Measurements from ENCODE around the gene RAD50. TPM values are rescaled to one million over a fixed set of nuclear protein-coding genes. Genes with fewer than 3 reads are reported as not detected.

RAD50 gene
- total RNA-seq, 2 experiments from 2014 or later: 30.4 to 34.5 TPM

DNA sequence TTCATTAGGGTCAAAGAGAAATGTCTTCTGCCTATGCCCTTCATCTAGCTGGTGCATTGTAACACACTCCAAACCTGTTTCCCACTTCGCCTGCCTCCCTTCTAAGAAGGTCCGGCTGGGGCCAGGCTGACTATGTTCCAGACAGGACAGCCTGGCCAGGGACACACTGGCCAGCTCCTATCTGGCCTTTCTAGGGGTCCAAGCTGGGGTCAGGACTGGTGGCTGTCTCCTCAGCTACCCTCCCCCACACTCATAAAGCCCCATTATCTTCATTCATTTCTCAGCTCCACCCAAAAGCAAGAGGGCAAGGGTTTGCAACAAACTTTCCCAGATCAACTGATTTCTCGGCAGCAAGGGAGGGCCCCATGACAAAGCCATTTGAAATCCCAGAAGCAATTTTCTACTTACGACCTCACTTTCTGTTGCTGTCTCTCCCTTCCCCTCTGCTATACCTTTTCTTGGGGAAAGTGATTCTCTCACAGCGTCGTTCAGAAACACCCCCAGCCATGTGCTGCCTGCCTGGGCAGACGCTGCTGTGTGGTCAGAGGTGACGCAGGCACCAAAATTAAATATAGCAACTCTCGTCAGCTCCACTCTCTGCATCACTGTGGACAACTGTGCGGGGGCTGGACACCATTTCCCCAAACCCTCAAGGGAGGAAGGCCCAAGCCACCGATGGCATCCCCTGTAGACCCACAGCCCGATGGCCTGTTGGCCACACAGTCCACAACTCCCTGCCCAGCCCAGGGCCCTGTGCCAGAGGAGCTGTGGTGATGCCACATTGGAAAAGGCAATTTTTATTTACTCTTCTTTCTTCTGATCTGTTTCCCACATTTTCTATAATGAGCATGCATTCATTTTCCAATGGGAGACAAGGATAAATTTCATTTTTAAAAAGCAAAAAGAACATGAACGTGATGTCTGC lies 107.3 kb downstream of the RAD50 start:
- ChIA-PET POLR2A (interaction anchor here (1.0 to 1.3 kb wide), 2 partner anchors 31 to 173 kb away, joined by 4 to 6 read pairs; partner anchors contain the start of gene IRF1), CTCF (interaction anchor here (1.2 to 1.6 kb wide), 3 partner anchors 83 to 156 kb away, joined by 3 to 7 read pairs (median 3); no protein-coding TSS in a partner anchor)
- Mint-ChIP-seq H3K4me1 (ENCODE audit: low read depth) (peaks cover 49% of the 10 kb centered on the region), H3K4me3 (no peak overlapping the region), H3K9me3 (ENCODE audit: insufficient read depth) (no peaks in the 10 kb centered on the region), H3K36me3 (ENCODE audit: low read depth) (no peaks in the 10 kb centered on the region), H3K27me3 (ENCODE audit: low read depth) (no peaks in the 10 kb centered on the region), H3K27ac (peak overlapping the region; percentile 84)
- ATAC-seq (no peak), DNase-seq (no peak)

DNA sequence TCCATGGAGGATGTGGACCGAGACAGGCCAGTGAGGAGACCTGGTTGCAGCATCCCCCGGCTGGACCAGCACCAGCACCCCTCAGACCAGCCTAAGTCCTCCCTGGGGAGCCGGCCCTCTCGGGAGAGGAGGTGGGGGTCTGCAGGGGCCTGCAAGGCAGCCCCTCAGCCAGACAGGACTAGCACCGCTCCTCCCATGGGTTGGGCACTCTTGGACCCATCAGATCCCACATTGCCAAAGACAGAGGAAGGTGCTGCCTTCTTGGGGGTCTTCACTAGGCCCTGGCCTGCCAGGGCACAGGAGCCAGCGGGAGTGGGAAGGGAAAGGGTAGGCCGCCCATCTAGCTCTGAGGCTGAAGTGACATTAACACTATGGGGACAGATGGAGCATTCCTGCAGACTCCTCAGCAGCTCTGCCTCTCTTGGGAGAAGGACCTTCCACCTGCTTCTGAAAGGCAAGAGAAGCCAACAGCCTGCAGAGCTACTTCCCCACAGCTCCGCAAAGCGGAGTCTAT lies 108.0 kb downstream of the RAD50 start:
- ATAC-seq: no peak
- no peak overlapping the region for H3K4me3 Mint-ChIP-seq
- no peak overlapping the region for H3K27ac Mint-ChIP-seq
- no peak for DNase-seq
- peaks cover 49% of the 10 kb centered on the region for H3K4me1 Mint-ChIP-seq (ENCODE audit: low read depth)
- H3K9me3 Mint-ChIP-seq (ENCODE audit: insufficient read depth): no peaks in the 10 kb centered on the region
- H3K27me3 Mint-ChIP-seq (ENCODE audit: low read depth): no peaks in the 10 kb centered on the region
- H3K36me3 Mint-ChIP-seq (ENCODE audit: low read depth): no peaks in the 10 kb centered on the region
- ChIA-PET POLR2A (no interaction called here), CTCF (interaction anchor here (1.2 to 1.6 kb wide), 3 partner anchors 82 to 155 kb away, joined by 3 to 7 read pairs (median 3); no protein-coding TSS in a partner anchor)

DNA sequence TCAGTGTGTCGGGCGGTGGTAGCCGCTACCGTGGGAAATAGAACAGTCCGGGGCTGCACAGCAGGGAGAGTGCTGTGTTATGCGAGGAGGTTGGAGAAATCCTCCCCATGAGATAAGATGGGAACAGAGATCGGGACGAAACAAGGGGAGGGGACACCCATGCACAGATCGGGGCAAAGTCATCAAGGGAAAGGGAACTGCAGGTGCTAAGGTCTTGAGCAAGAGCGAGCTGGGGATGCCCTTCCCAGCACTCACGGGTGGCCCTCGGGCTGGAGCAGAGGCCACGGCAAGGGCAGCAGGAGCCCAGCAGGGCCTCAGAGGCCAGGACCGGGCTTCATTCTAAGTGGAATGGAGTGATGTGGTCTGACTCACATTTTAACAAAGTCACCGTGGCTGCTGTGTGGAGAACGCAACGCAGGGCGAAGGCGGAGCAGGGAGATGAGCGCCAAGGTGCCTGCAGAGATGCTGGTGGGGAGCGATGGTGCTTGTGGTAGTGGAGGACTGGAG lies 108.8 kb downstream of the RAD50 start:
- ChIA-PET CTCF (no interaction called here), POLR2A (no interaction called here)
- peaks cover 48% of the 10 kb centered on the region for H3K4me1 Mint-ChIP-seq (ENCODE audit: low read depth)

GRCh38 chr5:132666310-132667123 lies 109.7 kb downstream of the RAD50 start:
- DNase-seq: no peak
- Mint-ChIP-seq H3K36me3 (ENCODE audit: low read depth) (no peaks in the 10 kb centered on the region), H3K4me3 (no peak overlapping the region), H3K9me3 (ENCODE audit: insufficient read depth) (no peaks in the 10 kb centered on the region), H3K27ac (no peak overlapping the region), H3K4me1 (ENCODE audit: low read depth) (peaks cover 44% of the 10 kb centered on the region), H3K27me3 (ENCODE audit: low read depth) (no peaks in the 10 kb centered on the region)
- POLR2A ChIA-PET: interaction anchor here (0.6 kb wide), 1 partner anchor 18 kb away, joined by 3 read pairs; no protein-coding TSS in a partner anchor
- no peak for ATAC-seq
- CTCF ChIA-PET: no interaction called here

More for the DNA sequence above, 108.8 kb downstream of the RAD50 start:
- DNase-seq (no peak), ATAC-seq (no peak)
- no peaks in the 10 kb centered on the region for H3K36me3 Mint-ChIP-seq (ENCODE audit: low read depth)
- no peaks in the 10 kb centered on the region for H3K9me3 Mint-ChIP-seq (ENCODE audit: insufficient read depth)
- no peaks in the 10 kb centered on the region for H3K27me3 Mint-ChIP-seq (ENCODE audit: low read depth)
- no peak overlapping the region for H3K27ac Mint-ChIP-seq
- H3K4me3 Mint-ChIP-seq: no peak overlapping the region

DNA sequence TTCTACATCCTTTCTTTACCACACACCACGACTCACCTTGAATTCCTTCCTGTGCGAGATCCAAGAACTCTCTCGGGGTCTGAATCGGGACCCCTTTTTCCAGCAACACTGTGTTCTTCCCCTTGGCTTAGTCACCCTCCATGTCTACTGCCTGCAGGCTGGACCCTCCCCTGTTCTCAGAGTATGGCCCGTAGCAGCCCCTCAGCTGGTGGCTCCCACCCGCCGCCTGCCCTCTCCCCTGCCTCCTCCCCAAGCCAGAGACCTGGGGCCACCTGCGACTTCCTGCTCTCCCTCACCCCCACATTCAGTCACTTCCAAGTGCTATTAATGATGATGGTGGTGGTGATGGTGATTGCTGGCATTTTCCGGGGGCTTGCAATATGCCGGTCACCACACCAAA lies 110.5 kb downstream of the RAD50 start:
- H3K9me3 Mint-ChIP-seq (ENCODE audit: insufficient read depth): no peaks in the 10 kb centered on the region
- H3K27ac Mint-ChIP-seq: no peak overlapping the region
- H3K36me3 Mint-ChIP-seq (ENCODE audit: low read depth): no peaks in the 10 kb centered on the region
- peaks cover 36% of the 10 kb centered on the region for H3K4me1 Mint-ChIP-seq (ENCODE audit: low read depth)
- ChIA-PET POLR2A (interaction anchor here (0.6 kb wide), 1 partner anchor 19 kb away, joined by 3 read pairs; no protein-coding TSS in a partner anchor), CTCF (no interaction called here)
- H3K27me3 Mint-ChIP-seq (ENCODE audit: low read depth): no peaks in the 10 kb centered on the region
- no peak for ATAC-seq
- H3K4me3 Mint-ChIP-seq: no peak overlapping the region
- no peak for DNase-seq

- ChIA-PET POLR2A (no interaction called here), CTCF (no interaction called here)
- Mint-ChIP-seq H3K27ac (no peak overlapping the region), H3K36me3 (ENCODE audit: low read depth) (no peaks in the 10 kb centered on the region), H3K27me3 (ENCODE audit: low read depth) (no peaks in the 10 kb centered on the region), H3K4me1 (ENCODE audit: low read depth) (peaks cover 30% of the 10 kb centered on the region), H3K4me3 (no peak overlapping the region), H3K9me3 (ENCODE audit: insufficient read depth) (no peaks in the 10 kb centered on the region)
- DNase-seq: no peak
- no peak for ATAC-seq
Measured at GRCh38 chr5:132667761-132668705, 111.3 kb downstream of the RAD50 start.

- no peaks in the 10 kb centered on the region for H3K27me3 Mint-ChIP-seq (ENCODE audit: low read depth)
- DNase-seq (no peak), ATAC-seq (no peak)
- H3K4me1 Mint-ChIP-seq (ENCODE audit: low read depth): peaks cover 30% of the 10 kb centered on the region
- H3K36me3 Mint-ChIP-seq (ENCODE audit: low read depth): no peaks in the 10 kb centered on the region
- no peak overlapping the region for H3K4me3 Mint-ChIP-seq
- H3K9me3 Mint-ChIP-seq (ENCODE audit: insufficient read depth): no peaks in the 10 kb centered on the region
- POLR2A ChIA-PET: no interaction called here
- H3K27ac Mint-ChIP-seq: no peak overlapping the region
- CTCF ChIA-PET: interaction anchor here (1.0 kb wide), 1 partner anchor 142 kb away, joined by 4 read pairs; no protein-coding TSS in a partner anchor
Measured at GRCh38 chr5:132668706-132669454, 112.1 kb downstream of the RAD50 start.

DNA sequence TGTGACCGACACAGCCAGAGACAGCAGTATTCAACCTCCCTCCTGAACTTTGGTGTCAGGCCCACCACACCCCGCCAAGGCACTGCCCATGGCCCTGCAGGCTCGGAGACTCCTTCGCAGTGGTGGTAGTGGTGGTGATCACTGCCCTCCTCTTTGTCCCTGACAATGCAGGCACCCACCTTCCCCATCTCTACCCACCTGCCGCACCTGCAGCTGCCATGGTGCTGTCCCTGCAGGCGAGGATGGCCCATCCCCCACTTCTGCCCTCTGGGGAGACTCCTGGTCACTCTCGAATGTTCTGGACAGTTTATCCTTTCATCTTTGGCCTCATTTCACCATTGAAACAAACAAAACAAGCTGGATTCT lies 112.7 kb downstream of the RAD50 start:
- POLR2A ChIA-PET: no interaction called here
- ATAC-seq (no peak), DNase-seq (no peak)
- CTCF ChIA-PET: interaction anchor here (1.0 to 1.4 kb wide), 2 partner anchors 28 to 143 kb away, joined by 4 read pairs; no protein-coding TSS in a partner anchor
- Mint-ChIP-seq H3K4me1 (ENCODE audit: low read depth) (peaks cover 30% of the 10 kb centered on the region), H3K36me3 (ENCODE audit: low read depth) (no peaks in the 10 kb centered on the region), H3K27ac (no peak overlapping the region), H3K9me3 (ENCODE audit: insufficient read depth) (no peaks in the 10 kb centered on the region), H3K27me3 (ENCODE audit: low read depth) (no peaks in the 10 kb centered on the region), H3K4me3 (no peak overlapping the region)

DNA sequence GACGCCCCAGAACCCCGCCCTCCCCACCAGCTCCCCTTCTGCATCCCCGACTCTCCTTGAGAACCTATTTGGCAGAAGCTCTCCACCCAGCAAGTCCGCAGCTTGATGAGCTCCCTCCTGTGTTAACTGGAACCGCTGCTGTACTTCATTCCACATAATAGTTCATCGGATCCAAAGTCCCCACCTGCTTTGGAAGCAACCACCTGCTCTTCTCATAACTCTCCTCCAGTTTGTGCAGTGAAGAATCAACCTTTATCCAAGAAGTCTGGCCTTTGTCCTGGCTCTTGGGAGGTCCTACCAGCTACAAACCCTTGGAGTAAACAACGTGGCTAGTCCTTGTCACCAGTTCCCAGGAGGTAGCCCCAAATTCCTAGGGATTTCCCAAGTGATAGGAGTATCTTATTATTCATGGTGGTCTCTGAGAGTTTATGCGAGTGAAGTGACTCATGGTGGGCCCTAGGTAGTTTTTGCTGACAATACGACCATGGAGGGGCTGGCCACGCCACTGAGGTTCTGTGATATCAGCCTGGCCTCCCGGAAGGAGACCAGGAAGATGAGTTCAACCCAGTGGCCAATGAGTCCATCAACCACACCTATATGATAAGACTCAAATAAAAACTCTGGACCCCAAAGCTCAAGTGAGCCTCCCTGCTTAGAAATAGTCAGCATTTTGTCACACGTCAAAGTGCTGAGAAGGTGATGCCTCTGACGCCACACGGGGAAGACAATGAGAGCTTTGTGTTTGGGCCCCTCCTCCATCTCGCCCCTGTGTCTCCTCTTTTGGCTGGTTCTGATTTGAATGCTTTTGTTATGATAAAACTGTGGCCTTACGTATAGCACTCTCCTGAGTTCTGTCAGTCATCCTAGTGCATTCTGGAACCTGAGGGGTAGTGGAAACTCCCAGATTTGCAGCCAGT lies 113.4 kb downstream of the RAD50 start:
- no peaks in the 10 kb centered on the region for H3K36me3 Mint-ChIP-seq (ENCODE audit: low read depth)
- H3K4me3 Mint-ChIP-seq: no peak overlapping the region
- no peak overlapping the region for H3K27ac Mint-ChIP-seq
- ChIA-PET POLR2A (no interaction called here), CTCF (interaction anchor here (1.0 to 1.4 kb wide), 2 partner anchors 29 to 144 kb away, joined by 4 read pairs; no protein-coding TSS in a partner anchor)
- no peak for ATAC-seq
- H3K9me3 Mint-ChIP-seq (ENCODE audit: insufficient read depth): no peaks in the 10 kb centered on the region
- peaks cover 36% of the 10 kb centered on the region for H3K4me1 Mint-ChIP-seq (ENCODE audit: low read depth)
- DNase-seq: no peak
- H3K27me3 Mint-ChIP-seq (ENCODE audit: low read depth): no peaks in the 10 kb centered on the region

- Mint-ChIP-seq H3K27me3 (ENCODE audit: low read depth) (no peaks in the 10 kb centered on the region), H3K27ac (no peak overlapping the region), H3K9me3 (ENCODE audit: insufficient read depth) (no peaks in the 10 kb centered on the region), H3K36me3 (ENCODE audit: low read depth) (no peaks in the 10 kb centered on the region), H3K4me3 (no peak overlapping the region), H3K4me1 (ENCODE audit: low read depth) (peaks cover 44% of the 10 kb centered on the region)
- ChIA-PET CTCF (interaction anchor here (1.4 kb wide), 1 partner anchor 30 kb away, joined by 4 read pairs; no protein-coding TSS in a partner anchor), POLR2A (no interaction called here)
- DNase-seq (no peak), ATAC-seq (no peak)
Measured at GRCh38 chr5:132671000-132671399, 114.2 kb downstream of the RAD50 start.

Data from activated CD8-positive, alpha-beta T cell treated with anti-CD3 and anti-CD28 coated beads, Interleukin-2, amount 10 ng/mL, durations not matched to agents 7 days and 5 days (primary cell).